ENCODE measurements around the gene PPP1R8. TPM values are rescaled to one million over a fixed set of nuclear protein-coding genes. Genes with fewer than 3 reads are reported as not detected.
A peak's percentile ranks its signal among the peaks of the same experiment; 100 is the strongest.

The PPP1R8 gene
- total and polyA plus RNA-seq, 10 of the 15 experiments (the other 5 are each of a cell fraction or from before 2014, with no cell fraction given) = 10.2 to 77.0 (median 53.0) TPM

- peak; percentile 24; the same call in 1 of the 2 replicates for TF ChIP-seq CREM (IDR thresholded peaks at IDR 0.05; ENCODE audit: low read depth)
- TF ChIP-seq ZNF384 (IDR thresholded peaks at IDR 0.05; ENCODE audit: borderline replicate concordance, low read depth, low read length) = no peak
- no peak for TF ChIP-seq CBX5 (IDR thresholded peaks at IDR 0.05; ENCODE audit: low read depth)
- no peak for TF ChIP-seq RAD21 (IDR thresholded peaks at IDR 0.05; ENCODE audit: insufficient read depth, low read depth, low read length)
- peak; percentile 41; the same call in 1 of the 2 replicates for TF ChIP-seq ZNF217 (IDR thresholded peaks at IDR 0.05)
- TF ChIP-seq, protein P1, sequence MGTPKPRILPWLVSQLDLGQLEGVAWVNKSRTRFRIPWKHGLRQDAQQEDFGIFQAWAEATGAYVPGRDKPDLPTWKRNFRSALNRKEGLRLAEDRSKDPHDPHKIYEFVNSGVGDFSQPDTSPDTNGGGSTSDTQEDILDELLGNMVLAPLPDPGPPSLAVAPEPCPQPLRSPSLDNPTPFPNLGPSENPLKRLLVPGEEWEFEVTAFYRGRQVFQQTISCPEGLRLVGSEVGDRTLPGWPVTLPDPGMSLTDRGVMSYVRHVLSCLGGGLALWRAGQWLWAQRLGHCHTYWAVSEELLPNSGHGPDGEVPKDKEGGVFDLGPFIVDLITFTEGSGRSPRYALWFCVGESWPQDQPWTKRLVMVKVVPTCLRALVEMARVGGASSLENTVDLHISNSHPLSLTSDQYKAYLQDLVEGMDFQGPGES (IDR thresholded peaks at IDR 0.05) = no peak
- TF ChIP-seq, protein P2, sequence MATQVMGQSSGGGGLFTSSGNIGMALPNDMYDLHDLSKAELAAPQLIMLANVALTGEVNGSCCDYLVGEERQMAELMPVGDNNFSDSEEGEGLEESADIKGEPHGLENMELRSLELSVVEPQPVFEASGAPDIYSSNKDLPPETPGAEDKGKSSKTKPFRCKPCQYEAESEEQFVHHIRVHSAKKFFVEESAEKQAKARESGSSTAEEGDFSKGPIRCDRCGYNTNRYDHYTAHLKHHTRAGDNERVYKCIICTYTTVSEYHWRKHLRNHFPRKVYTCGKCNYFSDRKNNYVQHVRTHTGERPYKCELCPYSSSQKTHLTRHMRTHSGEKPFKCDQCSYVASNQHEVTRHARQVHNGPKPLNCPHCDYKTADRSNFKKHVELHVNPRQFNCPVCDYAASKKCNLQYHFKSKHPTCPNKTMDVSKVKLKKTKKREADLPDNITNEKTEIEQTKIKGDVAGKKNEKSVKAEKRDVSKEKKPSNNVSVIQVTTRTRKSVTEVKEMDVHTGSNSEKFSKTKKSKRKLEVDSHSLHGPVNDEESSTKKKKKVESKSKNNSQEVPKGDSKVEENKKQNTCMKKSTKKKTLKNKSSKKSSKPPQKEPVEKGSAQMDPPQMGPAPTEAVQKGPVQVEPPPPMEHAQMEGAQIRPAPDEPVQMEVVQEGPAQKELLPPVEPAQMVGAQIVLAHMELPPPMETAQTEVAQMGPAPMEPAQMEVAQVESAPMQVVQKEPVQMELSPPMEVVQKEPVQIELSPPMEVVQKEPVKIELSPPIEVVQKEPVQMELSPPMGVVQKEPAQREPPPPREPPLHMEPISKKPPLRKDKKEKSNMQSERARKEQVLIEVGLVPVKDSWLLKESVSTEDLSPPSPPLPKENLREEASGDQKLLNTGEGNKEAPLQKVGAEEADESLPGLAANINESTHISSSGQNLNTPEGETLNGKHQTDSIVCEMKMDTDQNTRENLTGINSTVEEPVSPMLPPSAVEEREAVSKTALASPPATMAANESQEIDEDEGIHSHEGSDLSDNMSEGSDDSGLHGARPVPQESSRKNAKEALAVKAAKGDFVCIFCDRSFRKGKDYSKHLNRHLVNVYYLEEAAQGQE (IDR thresholded peaks at IDR 0.05; ENCODE audit: low read depth, low read length) = 0 out of 2 replicates have a peak, but pooled peaks have one; percentile 13
- no peak; the same call in 1 of the 2 replicates for TF ChIP-seq RB1 (IDR thresholded peaks at IDR 0.05; ENCODE audit: borderline replicate concordance)
- TF ChIP-seq NFIC (IDR thresholded peaks at IDR 0.05; ENCODE audit: low read depth, low read length) = peak; percentile 76
- no peak for TF ChIP-seq SP1 (IDR thresholded peaks at IDR 0.05; ENCODE audit: low read depth, low read length)
- no peak for TF ChIP-seq ZNF24 (IDR thresholded peaks at IDR 0.05)
- TF ChIP-seq LARP7 (IDR thresholded peaks at IDR 0.05) = no peak
- 0 out of 4 replicates have a peak, but pooled peaks of 1 of the 2 experiments have one; percentile 38 for TF ChIP-seq SRF (IDR thresholded peaks at IDR 0.05; ENCODE audit: low read depth in 2 of 2, low read length in 2 of 2)
- TF ChIP-seq SIN3A (IDR thresholded peaks at IDR 0.05; ENCODE audit: low read depth, low read length) = no peak
- TF ChIP-seq CHD2 (IDR thresholded peaks at IDR 0.05; ENCODE audit: borderline replicate concordance, low read depth, low read length) = peak; percentile 6
These were observed 53.7 kb downstream of the PPP1R8 start (continued) for GRCh38 chr1:27884006-27884954.
